Muscle of back (tissue), 11 donors: ENCODE measurements around the gene C2orf92. TPM values are rescaled to one million over a fixed set of nuclear protein-coding genes. Genes with fewer than 3 reads are reported as not detected.
A peak's percentile ranks its signal among the peaks of the same experiment; 100 is the strongest.
"Not testable (repeated sequence)": the region's sequence is repeated elsewhere in the genome, so short reads cannot be mapped to it uniquely, and the experiment has no call there.

ENCODE experiments used
- DNase-seq, 3 donors: peaks; one replicate each; pipeline versions ENCODE4 v3.0.0 to v3.0.0-alpha.2; 2013
- polyA plus RNA-seq, 10 donors: library from polyadenylated mRNA; unstranded; fragments of 120-200 nt; gene quantifications; one replicate each; pipeline ENCODE4 v1.2.1, GENCODE V29; 2013; ENCODE audit not compliant: insufficient read length in 10 of 10

C2orf92 gene
- polyA plus RNA-seq, 10 donors = 6.9 to 28.4 (median 13.6) TPM

DNA sequence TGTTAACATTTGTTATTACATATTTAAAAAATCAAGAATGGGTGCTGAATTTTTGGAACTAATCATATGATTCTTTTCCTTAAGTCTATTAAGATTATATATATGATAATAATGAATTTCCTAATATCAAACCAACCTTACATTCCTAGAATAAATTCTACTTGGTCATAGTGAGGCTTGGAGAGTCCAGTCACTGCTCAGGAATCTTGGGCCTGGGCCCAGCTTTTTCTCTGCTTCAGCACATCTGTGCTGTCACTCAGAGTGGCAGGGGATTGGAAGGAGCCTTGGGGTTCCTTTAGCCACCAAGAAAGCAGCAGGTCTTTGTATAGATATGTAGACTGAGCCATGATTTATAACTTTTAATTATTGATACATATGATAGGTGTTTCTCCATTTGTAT lies 24.0 kb downstream of the C2orf92 start:
- DNase-seq = no peak

DNA sequence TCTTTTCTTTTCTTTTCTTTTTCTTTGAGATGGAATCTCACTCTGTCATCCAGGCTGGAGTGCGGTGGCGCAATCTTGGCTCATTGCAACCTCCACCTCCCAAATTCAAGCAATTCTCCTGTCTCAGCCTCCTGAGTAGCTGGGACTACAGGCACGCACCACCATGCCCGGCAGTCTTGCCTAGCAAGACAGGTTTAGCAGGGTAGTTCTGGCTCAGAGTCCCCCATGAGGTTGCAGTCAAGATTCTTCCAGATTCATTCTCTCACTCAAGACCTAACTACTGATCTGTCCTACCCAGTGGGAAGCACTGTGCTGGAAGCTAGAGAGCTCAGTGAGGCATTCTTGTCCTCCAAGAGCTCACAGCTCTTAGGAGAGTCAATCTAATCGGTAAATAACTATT lies 26.2 kb downstream of the C2orf92 start:
- DNase-seq = no peak

DNA sequence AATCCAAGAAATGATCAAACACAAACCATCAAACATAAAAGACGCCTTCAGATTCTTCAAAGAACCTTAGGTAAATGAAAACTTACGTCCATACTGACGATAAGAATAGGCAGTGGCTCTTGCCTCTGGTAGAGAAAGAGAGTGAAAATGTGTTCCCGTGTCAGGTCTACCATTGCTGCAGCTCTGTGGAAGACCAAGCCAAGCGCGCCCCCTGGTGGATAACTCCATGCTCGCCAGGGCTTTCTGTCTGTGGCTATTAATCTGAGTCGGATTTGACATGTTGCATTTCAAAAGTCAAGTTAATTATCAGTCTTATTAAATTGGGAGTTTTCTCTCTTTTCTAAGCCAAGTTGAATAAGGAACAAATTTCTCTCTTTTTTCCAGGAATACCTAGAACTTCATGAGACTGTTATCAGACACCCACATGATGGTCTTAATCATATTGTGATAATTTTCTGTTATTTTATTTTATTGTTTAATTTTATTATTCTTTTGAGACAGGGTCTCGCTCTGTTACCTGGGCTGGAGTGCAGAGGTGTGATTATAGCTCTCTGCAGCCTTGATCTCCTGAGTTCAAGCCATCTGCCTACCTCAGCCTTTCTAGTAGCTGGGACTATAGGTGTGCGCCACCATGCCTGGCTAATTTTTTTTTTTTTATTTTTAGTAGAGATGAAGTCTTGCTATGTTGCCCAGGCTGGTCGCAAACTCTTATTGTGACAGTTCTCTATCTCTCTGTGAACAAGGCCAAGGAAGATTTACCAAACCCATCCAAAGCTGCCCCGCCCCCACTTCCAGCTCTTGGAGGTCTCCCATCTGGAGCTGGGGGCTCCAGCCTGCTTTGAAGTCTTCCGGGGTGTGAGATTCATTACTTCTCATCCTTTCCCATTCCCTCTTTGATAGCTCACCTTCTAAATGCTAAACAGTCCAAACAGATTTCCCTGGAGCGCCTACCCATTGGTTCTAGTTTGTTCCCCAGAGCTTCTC lies 28.0 kb downstream of the C2orf92 start:
- peak; percentile 76 to 88 (median 88) for DNase-seq

DNA sequence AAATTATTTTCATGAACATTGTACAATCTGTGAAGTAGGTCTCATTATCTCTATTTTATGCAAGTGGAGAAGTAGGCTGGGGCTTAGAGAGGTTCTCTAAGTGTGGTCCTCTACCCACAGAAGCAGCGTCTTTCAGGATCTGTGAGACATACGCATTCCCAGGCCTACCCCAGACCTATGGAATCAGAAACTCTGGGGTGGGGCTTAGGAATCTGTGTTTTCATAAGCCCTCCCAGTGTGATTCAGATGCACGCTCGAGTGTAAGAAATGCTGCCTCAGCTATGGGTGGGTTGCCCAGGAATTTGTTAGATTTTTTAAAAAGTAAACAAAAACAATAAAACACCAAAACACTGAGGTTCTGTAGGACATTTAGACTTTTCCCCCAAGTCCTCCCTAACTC lies 29.0 kb downstream of the C2orf92 start:
- DNase-seq = no peak

DNA sequence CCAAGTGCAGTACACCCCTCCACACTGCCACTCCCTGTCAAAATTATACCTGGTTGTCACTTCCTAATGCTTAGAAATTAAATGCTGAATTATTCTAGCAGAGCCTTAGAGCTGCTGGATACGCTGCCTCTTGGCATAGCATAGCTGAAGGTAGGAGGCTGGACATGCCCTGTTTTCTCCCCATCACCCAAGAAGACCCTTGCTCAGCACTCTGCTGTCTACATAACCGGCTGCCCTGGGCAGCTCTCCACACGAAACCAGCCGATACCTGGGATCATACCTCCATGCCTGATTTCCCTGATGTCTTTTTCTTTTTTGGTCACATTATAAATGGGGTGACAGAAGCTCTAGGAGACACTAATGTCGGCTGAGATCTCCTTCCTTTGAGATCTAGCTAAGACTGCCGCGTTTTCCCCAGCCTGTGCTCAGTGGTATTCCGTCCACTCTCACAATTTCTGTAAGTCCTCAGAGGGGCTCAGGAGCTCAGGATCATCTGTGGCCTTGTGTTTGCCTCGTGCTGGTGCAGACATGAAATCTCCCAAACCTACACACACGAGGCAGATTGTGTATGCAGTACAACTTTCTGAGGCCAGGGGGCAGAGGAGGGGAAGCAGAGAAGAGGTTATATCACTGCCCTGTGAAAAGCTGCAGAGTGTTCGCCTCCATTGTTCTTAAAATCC lies 30.4 kb downstream of the C2orf92 start:
- peak; percentile 29 to 75 (median 52) for DNase-seq

DNA sequence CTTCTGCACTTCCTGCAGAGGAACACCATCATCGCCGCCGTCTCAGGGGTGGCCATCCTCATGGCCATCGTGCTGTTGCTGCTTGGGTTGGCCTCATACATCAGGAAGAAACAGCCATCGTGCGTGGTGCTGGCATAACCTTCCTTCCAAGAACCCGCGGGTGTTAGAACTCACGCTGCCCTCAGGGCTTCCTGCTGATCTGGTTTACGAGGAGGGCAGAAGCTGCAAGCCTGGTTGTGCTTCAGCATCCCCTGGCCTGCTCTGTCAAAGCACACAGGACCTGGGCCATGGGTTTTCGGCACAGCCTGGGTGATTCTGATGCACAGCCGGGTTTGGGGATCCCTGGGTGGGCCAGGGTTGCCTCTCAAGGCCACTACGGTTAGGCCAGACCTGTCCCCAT lies 31.7 kb downstream of the C2orf92 start:
- DNase-seq = no peak

DNA sequence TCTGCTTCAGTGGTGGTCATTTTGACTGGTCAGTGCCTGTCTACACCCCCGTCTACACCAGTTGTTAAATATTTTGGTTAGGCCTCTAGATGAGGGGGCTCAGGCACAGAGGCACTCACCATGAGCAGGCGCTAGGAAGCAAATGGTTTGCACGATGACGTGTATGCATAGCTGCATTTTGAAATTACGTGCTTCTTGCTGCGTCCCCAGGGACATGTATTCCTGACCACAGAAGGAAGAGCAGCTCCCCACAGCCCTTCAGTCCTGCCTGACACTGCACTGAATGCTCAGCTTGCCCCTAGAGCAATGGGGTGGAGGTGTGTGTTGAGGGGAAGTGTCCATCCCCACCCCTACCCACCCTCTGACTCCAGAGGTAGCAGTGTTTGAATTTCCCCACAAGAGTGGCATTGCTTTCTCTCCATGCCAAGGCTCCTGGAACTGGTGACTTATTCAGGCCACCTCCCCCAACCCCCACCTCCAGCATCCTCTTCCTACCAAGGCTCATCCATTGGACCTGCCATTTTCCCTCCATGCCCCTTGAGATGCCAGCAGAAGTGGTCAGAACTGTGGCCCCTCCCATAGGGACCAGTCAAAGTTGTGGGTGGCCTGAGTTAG lies 32.4 kb downstream of the C2orf92 start:
- no peak for DNase-seq

DNA sequence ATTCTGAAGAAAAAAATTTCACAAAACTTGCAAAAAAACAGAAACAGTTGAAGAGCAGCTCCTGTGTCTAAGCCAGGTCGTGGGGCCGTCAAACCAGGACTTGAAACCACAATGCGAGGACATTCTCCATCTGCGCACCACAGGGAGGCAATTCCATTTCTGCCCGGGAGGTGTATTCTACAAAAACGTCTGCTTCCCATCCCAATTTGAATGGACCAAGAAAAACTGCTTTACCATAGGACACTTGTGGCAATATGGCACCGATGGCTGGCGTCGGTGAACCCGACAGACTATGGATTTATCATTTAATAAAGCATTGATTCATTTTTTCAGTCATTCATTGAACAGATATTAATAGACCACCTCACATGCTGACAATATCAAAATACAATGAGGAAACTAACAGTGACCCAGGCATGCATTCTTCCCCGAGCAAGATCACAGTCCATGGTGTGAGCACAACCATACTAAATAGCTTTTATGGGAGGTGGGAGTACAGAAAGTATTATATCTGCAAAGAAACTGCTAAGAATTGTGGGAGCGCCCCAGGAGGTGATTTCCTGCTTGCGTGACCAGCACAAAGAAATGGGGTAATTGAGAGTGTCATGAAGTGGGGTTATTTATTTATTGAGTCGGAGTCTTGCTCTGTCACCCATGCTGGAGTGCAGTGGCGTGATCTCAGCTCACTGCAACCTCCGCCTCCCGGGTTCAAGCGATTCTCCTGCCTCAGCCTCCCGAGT lies 33.4 kb downstream of the C2orf92 start:
- no peak for DNase-seq

DNA sequence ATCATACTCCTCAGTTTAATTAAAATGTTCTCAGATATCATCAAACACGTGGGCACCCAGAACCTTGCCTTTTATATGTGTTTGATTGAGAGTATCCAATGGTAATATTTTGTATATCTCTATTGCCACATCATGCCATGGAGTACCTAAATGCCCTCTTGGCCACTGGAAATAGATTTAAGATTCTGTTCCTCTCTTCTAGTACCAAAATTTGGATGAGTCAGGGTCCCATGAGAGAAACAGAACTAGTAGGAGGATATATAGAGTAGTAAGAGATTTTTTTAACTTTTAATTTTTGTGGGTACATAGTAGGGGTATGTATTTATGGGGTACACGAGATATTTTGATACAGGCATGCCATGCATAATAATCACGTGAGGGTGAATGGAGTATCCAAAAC lies 34.2 kb downstream of the C2orf92 start:
- no peak for DNase-seq

DNA sequence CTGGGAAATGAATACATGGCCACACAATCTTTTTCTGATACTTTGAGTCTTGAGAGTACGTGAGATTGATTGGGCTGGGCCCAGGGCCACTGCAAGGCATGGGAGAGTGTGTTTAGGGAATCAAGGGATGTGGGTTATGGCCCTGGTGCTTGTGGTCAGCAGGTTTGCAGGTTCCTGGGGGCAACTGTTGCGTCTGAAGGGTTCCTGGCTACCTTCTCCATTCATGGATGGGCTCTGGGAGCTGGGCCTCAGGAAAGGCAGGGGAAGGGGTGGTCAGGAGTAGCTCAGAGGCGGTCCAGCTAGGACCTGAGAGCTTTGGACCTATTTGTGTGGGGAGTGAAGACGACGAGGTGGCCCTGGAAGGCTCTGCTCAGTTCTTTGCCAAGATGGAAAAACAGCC lies 35.5 kb downstream of the C2orf92 start:
- DNase-seq = no peak

DNA sequence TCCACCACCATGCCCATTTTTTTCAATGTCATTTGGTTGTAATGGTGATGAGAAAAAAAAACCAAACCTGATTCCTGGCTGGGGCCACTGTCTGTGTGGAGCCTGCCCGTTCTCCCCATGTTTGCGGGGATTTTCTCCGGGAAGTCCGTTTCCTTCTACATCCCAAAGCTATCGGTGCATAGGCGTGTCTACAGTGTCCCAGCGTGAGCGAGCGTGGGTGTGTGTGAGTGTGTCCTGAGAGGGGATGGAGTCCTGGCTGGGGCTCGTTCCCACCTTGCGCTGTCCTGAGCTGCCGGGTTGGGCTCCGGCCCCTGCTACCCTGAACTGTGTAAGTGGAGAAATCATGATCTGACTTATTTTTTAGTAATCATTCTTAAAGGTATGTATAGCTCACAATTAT lies 36.6 kb downstream of the C2orf92 start:
- no peak for DNase-seq

DNA sequence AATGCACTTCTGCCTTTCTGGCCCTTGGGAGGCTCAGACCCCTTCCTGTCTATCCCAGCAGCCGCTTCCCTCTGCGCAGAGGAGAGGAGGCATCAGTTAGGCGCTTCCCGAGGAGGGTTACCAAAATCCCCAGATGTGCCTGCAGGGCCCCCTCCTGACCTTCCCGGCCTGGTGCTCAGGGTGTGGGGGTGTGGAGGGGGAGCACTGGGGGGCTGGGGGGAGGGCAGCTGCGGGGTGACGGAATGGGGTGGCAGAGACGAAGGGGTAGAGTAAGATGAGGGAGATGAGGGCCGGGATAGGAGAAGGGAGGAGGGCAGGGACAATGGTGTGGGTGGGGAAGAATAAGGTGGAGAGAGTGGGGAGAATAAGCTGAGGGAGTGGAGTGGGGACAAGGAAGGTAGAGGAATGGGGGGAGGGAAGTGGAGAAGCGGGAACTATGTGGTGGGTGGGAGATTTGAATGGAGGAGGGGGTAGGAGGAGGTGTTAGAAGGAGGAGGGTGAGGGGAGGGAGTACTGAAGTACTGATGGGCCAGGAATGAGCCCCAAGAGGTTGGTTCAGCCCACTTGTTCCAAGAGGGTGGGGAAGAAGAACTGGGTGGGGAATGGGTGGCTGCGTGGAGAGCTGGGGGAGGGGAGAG lies 37.3 kb downstream of the C2orf92 start:
- DNase-seq = no peak

DNA sequence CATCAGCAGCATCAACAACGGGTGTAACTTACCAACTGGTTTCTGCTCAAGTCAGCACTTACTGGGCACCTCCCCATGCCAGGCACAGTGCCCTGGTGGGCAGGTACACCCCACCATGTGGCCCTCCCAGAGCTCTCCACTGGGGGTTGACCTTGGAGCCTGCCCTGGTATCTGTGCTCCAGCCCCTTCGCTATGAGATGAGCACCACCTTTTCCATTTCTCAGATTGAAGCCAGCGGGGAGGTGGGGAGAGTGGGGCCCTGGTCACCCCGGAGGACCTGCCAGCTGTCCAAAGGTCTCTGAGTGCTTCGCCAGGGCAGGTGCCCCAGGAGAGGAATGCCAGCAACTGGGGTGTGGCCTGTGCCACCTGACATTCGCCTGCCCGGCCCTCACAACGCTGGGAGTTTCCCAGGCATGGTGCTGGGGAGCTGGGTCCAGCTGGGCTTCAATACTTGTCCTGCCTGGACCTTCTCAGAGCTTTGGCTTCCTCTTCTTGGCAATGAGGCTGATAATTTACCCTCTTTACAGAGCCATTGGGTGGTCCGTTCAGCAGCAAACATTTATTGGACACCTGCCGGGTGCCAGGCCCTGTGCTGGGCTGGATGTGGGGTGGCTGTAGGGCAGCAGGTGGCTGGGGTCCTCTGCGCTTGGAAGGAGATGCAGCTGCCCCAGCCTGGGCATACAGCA lies 38.0 kb downstream of the C2orf92 start:
- no peak for DNase-seq

DNA sequence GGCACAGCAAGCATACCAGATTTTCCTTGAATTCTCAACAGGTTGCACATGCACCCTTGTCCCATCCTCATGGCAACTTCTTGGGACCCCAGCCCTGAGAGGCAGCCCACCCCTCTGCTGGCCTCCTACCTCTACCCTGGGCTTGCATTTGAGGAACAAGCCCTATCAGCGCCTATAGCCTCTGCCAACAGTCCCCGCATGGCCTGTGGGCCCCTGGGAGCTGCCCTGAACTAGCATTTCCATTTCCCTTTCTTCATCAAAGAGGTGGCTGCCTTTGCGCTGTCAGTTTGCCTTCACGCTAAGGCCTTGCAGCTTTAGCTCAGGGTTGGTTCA lies 38.5 kb downstream of the C2orf92 start:
- no peak for DNase-seq

DNA sequence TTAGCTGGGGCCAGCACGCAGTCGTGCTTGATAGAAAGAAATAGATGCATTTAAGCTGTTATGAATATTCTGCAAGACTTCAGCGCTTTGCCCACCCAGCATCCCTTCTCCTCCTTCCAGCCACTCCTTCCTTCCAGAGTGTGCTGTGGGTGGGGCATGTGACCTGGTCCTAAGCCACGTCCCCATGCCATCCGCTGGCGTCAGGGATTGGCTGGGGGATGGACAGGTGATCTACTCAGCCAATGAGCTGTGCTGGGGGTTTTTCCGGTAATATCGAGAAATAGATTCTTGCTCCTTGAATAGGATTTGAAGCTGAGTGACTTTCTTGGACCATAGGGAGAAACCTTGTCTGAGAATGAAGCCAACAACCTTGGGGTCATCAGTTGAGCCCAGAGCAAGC lies 39.1 kb downstream of the C2orf92 start:
- no peak for DNase-seq

DNA sequence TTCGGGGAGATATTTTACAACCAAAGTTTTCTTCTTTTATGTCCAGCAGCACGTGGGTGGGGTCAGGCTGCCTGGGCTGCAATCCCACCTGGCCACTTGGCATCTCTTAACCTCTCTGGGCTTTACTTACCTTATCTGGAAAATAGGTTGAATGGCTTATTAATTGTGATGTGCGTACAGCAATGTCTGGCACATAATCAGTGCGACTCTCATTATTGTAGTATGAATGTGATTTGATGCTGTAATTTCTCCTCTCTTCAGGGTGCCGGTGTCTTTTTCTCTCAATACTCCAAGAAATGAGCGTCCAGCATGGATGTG lies 41.8 kb downstream of the C2orf92 start:
- DNase-seq = no peak

DNA sequence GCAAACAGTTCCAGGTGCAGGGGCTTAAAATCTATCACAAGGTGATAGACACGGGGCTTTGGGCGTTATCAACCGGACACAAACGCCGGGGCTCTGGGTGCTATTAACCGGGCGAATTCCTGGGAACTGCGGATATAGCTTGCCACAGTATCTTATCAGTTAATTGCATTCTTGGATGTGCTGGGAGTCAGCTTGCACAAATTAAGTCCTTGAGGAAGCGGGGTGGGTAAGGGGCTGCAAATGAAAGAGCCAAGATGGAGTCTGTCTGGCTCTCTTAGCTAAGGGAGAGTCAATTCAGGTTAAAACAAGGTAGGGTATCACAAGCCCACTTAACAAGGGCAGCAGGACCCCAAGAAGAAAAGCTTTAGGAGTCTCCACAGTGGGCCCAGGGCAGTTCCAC lies 42.7 kb downstream of the C2orf92 start:
- DNase-seq = not testable (repeated sequence)

DNA sequence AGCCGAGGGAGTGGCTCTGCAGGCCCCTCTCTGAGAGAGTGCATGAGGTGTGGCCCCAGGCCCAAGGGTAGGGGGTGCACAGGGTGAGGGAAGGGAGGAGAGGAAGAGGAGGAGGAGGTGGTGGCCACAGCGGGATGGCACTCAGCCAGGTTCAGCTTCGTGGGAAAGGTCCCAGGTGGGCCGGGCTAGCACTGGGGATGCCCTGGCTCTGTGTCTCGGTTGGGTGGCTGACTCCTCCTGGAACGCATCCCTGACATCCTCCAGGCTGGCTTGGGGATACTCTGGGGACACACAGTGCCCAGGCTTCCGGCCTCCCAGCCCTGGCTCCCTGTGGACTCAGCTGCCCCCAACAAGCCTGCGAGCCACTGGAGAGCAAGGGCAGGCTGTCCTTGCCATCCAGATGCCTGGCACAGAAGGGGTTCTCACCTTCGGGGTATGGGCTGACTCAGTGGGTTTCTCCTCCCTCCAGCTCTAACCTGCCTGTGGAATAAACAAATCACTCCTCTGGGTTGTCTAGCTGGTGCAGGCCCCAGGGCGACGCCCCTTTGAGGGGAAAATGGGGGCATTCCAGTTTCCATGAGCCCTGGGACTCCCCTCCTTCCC lies 43.3 kb downstream of the C2orf92 start:
- no peak for DNase-seq

DNA sequence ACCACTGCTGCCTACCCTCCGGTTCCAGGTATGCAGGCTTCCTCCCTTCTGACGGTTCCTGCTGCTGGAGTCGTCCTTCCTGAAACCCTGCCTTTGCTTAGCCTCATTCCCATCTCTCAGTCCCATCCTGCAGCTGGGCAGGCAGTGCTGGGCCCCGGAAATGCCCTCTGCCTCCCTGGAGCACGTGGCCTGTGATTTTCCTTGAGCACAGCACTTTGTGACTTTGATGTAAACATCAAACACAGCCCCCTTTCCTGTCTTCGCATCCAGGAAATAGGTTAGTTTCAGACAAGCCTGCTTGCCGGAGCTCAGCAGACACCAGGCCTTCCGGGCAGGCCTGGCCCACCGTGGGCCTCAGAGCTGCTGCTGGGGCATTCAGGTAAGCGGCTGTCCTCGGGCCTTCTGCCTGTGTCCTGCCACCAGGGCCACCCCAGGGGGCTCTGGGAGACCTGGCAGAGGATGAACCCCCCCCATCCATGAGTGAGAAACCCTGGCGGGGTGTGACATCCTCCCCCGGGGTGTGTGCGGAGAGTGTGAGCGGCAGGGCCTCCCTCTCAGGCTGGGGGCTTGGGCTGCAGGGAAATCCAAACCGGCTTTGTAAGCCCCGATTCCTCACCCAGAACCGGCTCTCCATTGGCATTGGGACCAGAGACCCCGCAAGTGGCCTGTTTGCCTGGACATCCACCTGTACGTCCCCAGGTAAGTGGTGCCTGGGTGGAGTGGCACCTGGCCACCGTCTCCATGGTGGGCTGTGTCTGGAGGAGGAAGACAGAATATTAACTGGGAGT lies 44.0 kb downstream of the C2orf92 start, which contains the start of gene ZAP70:
ZAP70 (plus strand) TSS at position 281 of the 788 bp plus-strand sequence. CDS start 10,461 bp downstream, outside the sequence.
- DNase-seq = no peak
